Peyer's patch (tissue), 4 donors: ENCODE data around the gene ANAPC1. TPM values are rescaled to one million over a fixed set of nuclear protein-coding genes. Genes with fewer than 3 reads are reported as not detected.

Experiments used
- DNase-seq, 3 donors: peaks; one replicate each; pipeline ENCODE4 v3.0.0-alpha.2; 2017 to 2019
- H3K27ac ChIP-seq, 4 donors: fragments of 200-600 bp; sonication (generic); one replicate each; pipeline ENCODE4 v1.5.1; 2016 to 2019
- H3K27me3 ChIP-seq, 2 donors: fragments of 200-600 bp; sonication (generic); one replicate each; pipeline ENCODE4 v1.5.1; 2019
- H3K36me3 ChIP-seq, 3 donors: fragments of 200-600 bp; sonication (generic); one replicate each; pipeline ENCODE4 v1.5.1; 2016 to 2019
- H3K4me1 ChIP-seq, 4 donors: fragments of 200-600 bp; sonication (generic); one replicate each; pipeline ENCODE4 v1.5.1; 2016 to 2019
- H3K4me3 ChIP-seq, 4 donors: fragments of 200-600 bp; sonication (generic); 1 replicate in 3 of 4; 2 replicates in 1 of 4; pipeline ENCODE4 v1.5.1; 2016 to 2019; ENCODE audit warnings: mild to moderate bottlenecking in 1 of 4
- H3K9me3 ChIP-seq, 4 donors: fragments of 200-600 bp; sonication (generic); one replicate each; pipeline ENCODE4 v1.5.1; 2016 to 2019; ENCODE audit warnings: mild to moderate bottlenecking in 1 of 4
- POLR2A ChIP-seq, 2 donors: fragments of 450-650 bp; IDR thresholded peaks; one replicate each; pipeline ENCODE4 v1.5.1; 2017; ENCODE audit warnings: antibody characterized with exemption in 2 of 2, mild to moderate bottlenecking in 2 of 2, moderate library complexity in 2 of 2
- total RNA-seq, 4 donors: library from RNA; depleted of rRNA; stranded (reverse); fragments of >200 nt; gene quantifications; one replicate each; pipeline ENCODE4 v1.1.0, GENCODE V29; 2016
- TF ChIP-seq, protein P1 (sequence below), 6 experiments: fragments of 450-650 bp in 4 of 6; fragments of 200-600 bp in 2 of 6; sonication (generic) in 1 of 6; IDR thresholded peaks; one replicate each; pipeline ENCODE4 v1.5.1; 2017 to 2019; ENCODE audit warnings: antibody characterized with exemption in 6 of 6, mild to moderate bottlenecking in 3 of 6, moderate library complexity in 1 of 6

ANAPC1 gene
- total RNA-seq, 4 donors from 2014 or later, result 26.3 to 173 (median 52.5) TPM

- DNase-seq, result peak in 1 of 3 donors; percentile 61
- Histone ChIP-seq H3K36me3 (no peaks in the 10 kb centered on the region), H3K4me1 (peaks cover 0 to 31% (median 11%) of the 10 kb centered on the region in 4 donors), H3K27me3 (no peaks in the 10 kb centered on the region), H3K4me3 (peak overlapping the region in 1 of 4 donors; percentile 89), H3K27ac (peak overlapping the region in 2 of 4 donors; percentile 3 to 31), H3K9me3 (no peaks in the 10 kb centered on the region)
- TF ChIP-seq, protein P1, sequence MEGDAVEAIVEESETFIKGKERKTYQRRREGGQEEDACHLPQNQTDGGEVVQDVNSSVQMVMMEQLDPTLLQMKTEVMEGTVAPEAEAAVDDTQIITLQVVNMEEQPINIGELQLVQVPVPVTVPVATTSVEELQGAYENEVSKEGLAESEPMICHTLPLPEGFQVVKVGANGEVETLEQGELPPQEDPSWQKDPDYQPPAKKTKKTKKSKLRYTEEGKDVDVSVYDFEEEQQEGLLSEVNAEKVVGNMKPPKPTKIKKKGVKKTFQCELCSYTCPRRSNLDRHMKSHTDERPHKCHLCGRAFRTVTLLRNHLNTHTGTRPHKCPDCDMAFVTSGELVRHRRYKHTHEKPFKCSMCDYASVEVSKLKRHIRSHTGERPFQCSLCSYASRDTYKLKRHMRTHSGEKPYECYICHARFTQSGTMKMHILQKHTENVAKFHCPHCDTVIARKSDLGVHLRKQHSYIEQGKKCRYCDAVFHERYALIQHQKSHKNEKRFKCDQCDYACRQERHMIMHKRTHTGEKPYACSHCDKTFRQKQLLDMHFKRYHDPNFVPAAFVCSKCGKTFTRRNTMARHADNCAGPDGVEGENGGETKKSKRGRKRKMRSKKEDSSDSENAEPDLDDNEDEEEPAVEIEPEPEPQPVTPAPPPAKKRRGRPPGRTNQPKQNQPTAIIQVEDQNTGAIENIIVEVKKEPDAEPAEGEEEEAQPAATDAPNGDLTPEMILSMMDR (IDR thresholded peaks at IDR 0.05), result peak in 3 of 6 experiments; percentile 8 to 46 (median 32)
- TF ChIP-seq POLR2A (IDR thresholded peaks at IDR 0.05), result no peak
Measured at GRCh38 chr2:111900859-111901258, 16.9 kb upstream of the ANAPC1 start.

- Histone ChIP-seq H3K36me3 (no peaks in the 10 kb centered on the region), H3K4me3 (peak overlapping the region; percentile 60 to 94 (median 75)), H3K4me1 (peaks cover 0 to 25% (median 10%) of the 10 kb centered on the region in 4 donors), H3K9me3 (no peaks in the 10 kb centered on the region), H3K27me3 (no peaks in the 10 kb centered on the region), H3K27ac (peak overlapping the region; percentile 64 to 84 (median 76))
- no peak for TF ChIP-seq POLR2A (IDR thresholded peaks at IDR 0.05)
- TF ChIP-seq, protein P1 (IDR thresholded peaks at IDR 0.05), result peak in 1 of 6 experiments; percentile 4
- peak in 2 of 3 donors; percentile 57 to 61 for DNase-seq
Measured at GRCh38 chr2:111898703-111899514, 14.9 kb upstream of the ANAPC1 start.

GRCh38 chr2:111897924-111898702 is 14.1 kb upstream of the ANAPC1 start, which contains the start of gene MERTK:
MERTK (plus strand) TSS chr2:111898607; CDS start chr2:111898736, 129 bp downstream.
- Histone ChIP-seq H3K4me1 (peaks cover 0 to 20% (median 10%) of the 10 kb centered on the region in 4 donors), H3K27me3 (no peaks in the 10 kb centered on the region), H3K27ac (peak within 1 kb of the TSS; percentile 64 to 84 (median 76)), H3K9me3 (no peaks in the 10 kb centered on the region), H3K4me3 (peak within 1 kb of the TSS; percentile 60 to 94 (median 75)), H3K36me3 (no peaks in the 10 kb centered on the region)
- DNase-seq, result peak; percentile 43 to 85 (median 84)
- TF ChIP-seq, protein P1 (IDR thresholded peaks at IDR 0.05), result peak in 5 of 6 experiments; percentile 15 to 80 (median 69)
- peak; percentile 52 to 56 for TF ChIP-seq POLR2A (IDR thresholded peaks at IDR 0.05)

DNA sequence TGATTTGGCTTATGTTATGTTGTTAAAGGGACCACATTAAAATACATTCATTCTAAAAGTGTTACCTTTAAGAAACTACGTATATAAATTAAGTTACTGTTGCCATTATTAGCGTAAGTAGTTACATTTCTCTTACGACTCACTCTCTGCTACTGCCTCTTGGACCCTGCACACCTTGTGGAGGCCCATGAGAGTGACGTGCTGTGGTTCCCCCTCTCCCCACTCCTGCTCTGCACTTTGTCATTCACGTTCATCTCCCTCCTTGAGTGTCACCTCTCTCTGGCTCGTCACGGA is 13.6 kb upstream of the ANAPC1 start:
- no peaks in the 10 kb centered on the region for H3K9me3 ChIP-seq
- H3K4me3 ChIP-seq, result peak overlapping the region; percentile 60 to 94 (median 75)
- no peak for DNase-seq
- peaks cover 0 to 20% (median 10%) of the 10 kb centered on the region in 4 donors for H3K4me1 ChIP-seq
- H3K27ac ChIP-seq, result peak overlapping the region in 3 of 4 donors; percentile 64 to 84 (median 81)
- H3K27me3 ChIP-seq, result no peaks in the 10 kb centered on the region
- no peaks in the 10 kb centered on the region for H3K36me3 ChIP-seq
- TF ChIP-seq, protein P1 (IDR thresholded peaks at IDR 0.05), result no peak
- TF ChIP-seq POLR2A (IDR thresholded peaks at IDR 0.05), result no peak

GRCh38 chr2:111896576-111896975 is 12.6 kb upstream of the ANAPC1 start:
- Histone ChIP-seq H3K27ac (no peak overlapping the region), H3K36me3 (no peaks in the 10 kb centered on the region), H3K27me3 (no peaks in the 10 kb centered on the region), H3K4me1 (peaks cover 0 to 20% (median 10%) of the 10 kb centered on the region in 4 donors), H3K9me3 (no peaks in the 10 kb centered on the region), H3K4me3 (no peak overlapping the region)
- DNase-seq, result no peak
- no peak for TF ChIP-seq POLR2A (IDR thresholded peaks at IDR 0.05)
- TF ChIP-seq, protein P1 (IDR thresholded peaks at IDR 0.05), result no peak
